Measurements from ENCODE around the gene GATAD2A.

GATAD2A gene

DNA sequence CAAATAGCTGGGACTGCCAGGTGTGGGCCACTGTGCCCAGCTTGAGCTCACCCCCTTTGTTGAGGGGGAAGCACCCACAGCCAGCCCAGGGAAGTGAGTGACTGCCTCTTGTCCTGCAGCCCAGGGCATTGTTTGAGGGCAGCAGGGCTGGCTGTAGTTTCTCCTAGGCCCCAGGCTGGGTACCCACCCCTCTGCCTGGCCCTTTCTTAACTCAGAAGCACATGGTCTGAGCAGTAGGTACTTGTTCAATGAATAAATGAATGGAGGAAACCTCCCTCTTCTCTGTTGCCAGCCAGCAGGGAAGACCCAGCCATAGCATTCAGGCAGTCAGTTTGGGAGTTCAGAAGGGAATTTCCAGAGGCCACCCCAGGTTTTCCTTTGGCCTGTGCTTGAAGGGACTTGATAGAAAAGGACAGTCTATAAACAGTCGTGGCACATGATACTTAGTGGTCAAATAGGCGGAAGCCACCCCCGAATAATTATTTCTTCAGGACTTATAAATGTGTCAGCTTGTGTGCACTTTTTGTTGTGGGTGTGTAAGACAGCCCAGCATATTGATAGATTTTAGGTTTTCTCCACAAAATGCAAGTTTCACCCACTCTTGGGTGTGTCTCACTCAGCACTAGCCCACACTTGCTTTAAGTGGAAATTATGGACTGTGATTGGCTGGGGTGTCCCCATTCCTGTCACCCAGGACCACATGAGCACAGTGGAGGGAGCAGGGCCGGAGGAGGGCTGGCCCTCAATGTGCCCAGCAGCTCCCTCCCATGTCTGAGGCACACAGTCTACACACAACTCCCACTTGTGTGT lies 33.1 kb downstream of the GATAD2A start:
- Histone ChIP-seq H3K4me2 (ENCODE audit: low read length) (no peak overlapping the region), H3K79me2 (peaks cover 65% of the 10 kb centered on the region), H3K4me1 (peaks cover 15% of the 10 kb centered on the region), H3K36me3 (ENCODE audit: control insufficient read depth, insufficient read depth, low read length) (no peaks in the 10 kb centered on the region), H3K27ac (no peak overlapping the region), H3K27me3 (ENCODE audit: control insufficient read depth, insufficient read depth, low read length) (no peaks in the 10 kb centered on the region), H2AFZ (no peak overlapping the region), H3K9ac (no peak overlapping the region), H3K4me3 (ENCODE audit: low read depth, low read length) (no peak overlapping the region), H3K9me3 (ENCODE audit: control insufficient read depth, low read length) (no peaks in the 10 kb centered on the region)
- TF ChIP-seq, protein P1, sequence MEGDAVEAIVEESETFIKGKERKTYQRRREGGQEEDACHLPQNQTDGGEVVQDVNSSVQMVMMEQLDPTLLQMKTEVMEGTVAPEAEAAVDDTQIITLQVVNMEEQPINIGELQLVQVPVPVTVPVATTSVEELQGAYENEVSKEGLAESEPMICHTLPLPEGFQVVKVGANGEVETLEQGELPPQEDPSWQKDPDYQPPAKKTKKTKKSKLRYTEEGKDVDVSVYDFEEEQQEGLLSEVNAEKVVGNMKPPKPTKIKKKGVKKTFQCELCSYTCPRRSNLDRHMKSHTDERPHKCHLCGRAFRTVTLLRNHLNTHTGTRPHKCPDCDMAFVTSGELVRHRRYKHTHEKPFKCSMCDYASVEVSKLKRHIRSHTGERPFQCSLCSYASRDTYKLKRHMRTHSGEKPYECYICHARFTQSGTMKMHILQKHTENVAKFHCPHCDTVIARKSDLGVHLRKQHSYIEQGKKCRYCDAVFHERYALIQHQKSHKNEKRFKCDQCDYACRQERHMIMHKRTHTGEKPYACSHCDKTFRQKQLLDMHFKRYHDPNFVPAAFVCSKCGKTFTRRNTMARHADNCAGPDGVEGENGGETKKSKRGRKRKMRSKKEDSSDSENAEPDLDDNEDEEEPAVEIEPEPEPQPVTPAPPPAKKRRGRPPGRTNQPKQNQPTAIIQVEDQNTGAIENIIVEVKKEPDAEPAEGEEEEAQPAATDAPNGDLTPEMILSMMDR (IDR thresholded peaks at IDR 0.05): no peak

DNA sequence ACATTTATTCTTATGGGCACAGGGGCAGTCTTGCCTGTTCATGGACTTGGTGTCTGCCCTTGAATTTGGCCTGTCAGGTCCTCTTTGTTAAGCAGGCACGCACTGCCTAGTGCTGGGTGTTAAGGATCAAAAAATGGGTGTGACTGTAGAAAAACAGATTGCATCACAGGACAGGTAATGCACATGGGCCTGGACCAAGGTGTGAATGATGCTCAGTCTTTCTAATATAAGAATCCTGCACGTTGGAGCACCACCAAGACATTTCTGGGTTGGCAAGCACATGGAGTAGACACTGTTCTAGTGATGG lies 33.7 kb downstream of the GATAD2A start:
- Histone ChIP-seq H3K9me3 (ENCODE audit: control insufficient read depth, low read length) (no peaks in the 10 kb centered on the region), H3K4me3 (ENCODE audit: low read depth, low read length) (no peak overlapping the region), H3K27ac (no peak overlapping the region), H3K27me3 (ENCODE audit: control insufficient read depth, insufficient read depth, low read length) (no peaks in the 10 kb centered on the region), H3K36me3 (ENCODE audit: control insufficient read depth, insufficient read depth, low read length) (no peaks in the 10 kb centered on the region), H2AFZ (no peak overlapping the region), H3K4me1 (peaks cover 9% of the 10 kb centered on the region), H3K9ac (no peak overlapping the region), H3K4me2 (ENCODE audit: low read length) (no peak overlapping the region), H3K79me2 (peaks cover 63% of the 10 kb centered on the region)
- TF ChIP-seq, protein P1 (IDR thresholded peaks at IDR 0.05): no peak

- no peak overlapping the region for H3K27ac ChIP-seq
- H3K4me3 ChIP-seq (ENCODE audit: low read depth, low read length): no peak overlapping the region
- no peaks in the 10 kb centered on the region for H3K27me3 ChIP-seq (ENCODE audit: control insufficient read depth, insufficient read depth, low read length)
- peaks cover 61% of the 10 kb centered on the region for H3K79me2 ChIP-seq
- no peak overlapping the region for H3K4me2 ChIP-seq (ENCODE audit: low read length)
- H3K9me3 ChIP-seq (ENCODE audit: control insufficient read depth, low read length): no peaks in the 10 kb centered on the region
- H2AFZ ChIP-seq: no peak overlapping the region
- H3K9ac ChIP-seq: no peak overlapping the region
- H3K4me1 ChIP-seq: peaks cover 20% of the 10 kb centered on the region
- TF ChIP-seq, protein P1 (IDR thresholded peaks at IDR 0.05): no peak
- H3K36me3 ChIP-seq (ENCODE audit: control insufficient read depth, insufficient read depth, low read length): no peaks in the 10 kb centered on the region
Measured at GRCh38 chr19:19443283-19443682, 37.8 kb downstream of the GATAD2A start.

DNA sequence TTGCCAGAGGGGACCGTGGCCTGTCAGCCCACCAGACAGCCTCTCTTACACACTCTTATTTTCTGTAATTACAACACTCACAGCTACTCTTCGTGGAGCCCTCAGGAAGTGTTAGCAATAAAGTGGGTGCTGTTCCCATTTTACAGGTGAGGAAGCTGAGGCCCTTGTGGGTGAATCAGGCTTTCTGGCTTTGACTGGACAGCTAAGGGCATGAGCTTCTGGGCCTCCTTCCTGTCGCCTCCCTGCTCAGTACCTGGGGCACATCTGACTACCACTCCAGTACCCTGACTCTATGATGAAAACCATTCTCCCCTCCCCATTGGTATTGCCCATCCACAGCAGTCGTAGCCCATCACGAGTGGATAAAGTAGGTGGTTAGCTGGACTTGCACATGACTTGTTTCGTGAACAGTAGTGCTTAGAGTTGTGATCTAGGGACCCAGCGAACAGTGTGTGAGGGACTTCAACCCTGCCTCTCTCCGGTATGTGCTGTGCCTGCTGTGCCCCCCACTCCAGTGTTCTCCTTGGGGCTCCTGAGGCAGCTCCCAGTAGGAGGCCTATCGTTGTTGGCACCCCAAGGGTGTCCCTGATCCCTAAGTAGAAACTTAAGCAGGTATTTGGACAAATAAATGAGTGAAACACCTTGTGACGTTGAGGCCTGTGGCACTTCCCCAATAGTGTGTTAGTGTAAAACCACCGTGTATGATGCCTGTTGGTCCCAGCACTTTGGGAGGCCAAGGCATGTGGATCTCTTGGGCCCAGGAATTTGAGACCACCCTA lies 38.6 kb downstream of the GATAD2A start:
- H3K9ac ChIP-seq: no peak overlapping the region
- no peak overlapping the region for H3K4me3 ChIP-seq (ENCODE audit: low read depth, low read length)
- peaks cover 58% of the 10 kb centered on the region for H3K79me2 ChIP-seq
- H3K4me1 ChIP-seq: peaks cover 20% of the 10 kb centered on the region
- H3K4me2 ChIP-seq (ENCODE audit: low read length): no peak overlapping the region
- TF ChIP-seq, protein P1 (IDR thresholded peaks at IDR 0.05): no peak
- H3K36me3 ChIP-seq (ENCODE audit: control insufficient read depth, insufficient read depth, low read length): no peaks in the 10 kb centered on the region
- H2AFZ ChIP-seq: no peak overlapping the region
- H3K27me3 ChIP-seq (ENCODE audit: control insufficient read depth, insufficient read depth, low read length): no peaks in the 10 kb centered on the region
- H3K9me3 ChIP-seq (ENCODE audit: control insufficient read depth, low read length): no peaks in the 10 kb centered on the region
- no peak overlapping the region for H3K27ac ChIP-seq
